Measurements from ENCODE around the gene NPR3. TPM values are rescaled to one million over a fixed set of nuclear protein-coding genes. Genes with fewer than 3 reads are reported as not detected.

Gene NPR3
- total and polyA plus RNA-seq, 4 donors, result 0.70 to 15.4 (median 2.2) TPM

DNA sequence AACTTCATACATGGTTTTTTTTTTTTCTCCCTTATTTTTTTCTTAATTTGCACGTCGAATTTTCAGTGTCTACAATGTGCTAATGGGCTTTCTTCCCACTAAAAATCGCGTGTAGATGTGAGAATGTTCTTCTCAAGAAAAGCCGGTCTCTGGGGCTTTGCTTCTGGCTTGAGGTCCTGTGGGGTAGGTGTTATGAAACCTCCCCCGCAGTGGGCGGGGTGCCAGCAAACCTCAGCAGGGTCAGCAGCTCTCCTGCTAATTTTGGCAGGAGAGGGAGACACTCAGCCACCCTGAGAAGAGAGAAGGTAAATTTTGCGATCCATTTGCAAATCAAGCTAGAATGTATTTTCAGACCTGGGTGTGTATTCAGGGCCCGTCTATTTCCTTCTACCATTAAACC is 59.9 kb downstream of the NPR3 start:
- Histone ChIP-seq H3K27me3 (ENCODE audit: control insufficient read depth in 4 of 4, insufficient read depth in 4 of 4, low read length in 3 of 4) (no peaks in the 10 kb centered on the region), H3K4me1 (ENCODE audit: control insufficient read depth in 4 of 4, insufficient read depth in 4 of 4, low read length in 3 of 4) (no peaks in the 10 kb centered on the region), H3K9ac (ENCODE audit: low read depth in 1 of 2, low read length in 2 of 2) (no peak overlapping the region), H3K27ac (ENCODE audit: low read depth in 1 of 2, low read length in 2 of 2) (no peak overlapping the region), H3K9me3 (ENCODE audit: control insufficient read depth in 4 of 4, low read length in 3 of 4) (no peaks in the 10 kb centered on the region), H3K4me3 (ENCODE audit: low read depth in 1 of 3, low read length in 3 of 3) (no peak overlapping the region), H3K36me3 (ENCODE audit: control insufficient read depth in 4 of 4, insufficient read depth in 3 of 4, low read depth in 1 of 4, low read length in 3 of 4) (no peaks in the 10 kb centered on the region)
- WGBS, result 86% methylated on average over 9 of the region's 9 CpGs
- TF ChIP-seq, protein P1, sequence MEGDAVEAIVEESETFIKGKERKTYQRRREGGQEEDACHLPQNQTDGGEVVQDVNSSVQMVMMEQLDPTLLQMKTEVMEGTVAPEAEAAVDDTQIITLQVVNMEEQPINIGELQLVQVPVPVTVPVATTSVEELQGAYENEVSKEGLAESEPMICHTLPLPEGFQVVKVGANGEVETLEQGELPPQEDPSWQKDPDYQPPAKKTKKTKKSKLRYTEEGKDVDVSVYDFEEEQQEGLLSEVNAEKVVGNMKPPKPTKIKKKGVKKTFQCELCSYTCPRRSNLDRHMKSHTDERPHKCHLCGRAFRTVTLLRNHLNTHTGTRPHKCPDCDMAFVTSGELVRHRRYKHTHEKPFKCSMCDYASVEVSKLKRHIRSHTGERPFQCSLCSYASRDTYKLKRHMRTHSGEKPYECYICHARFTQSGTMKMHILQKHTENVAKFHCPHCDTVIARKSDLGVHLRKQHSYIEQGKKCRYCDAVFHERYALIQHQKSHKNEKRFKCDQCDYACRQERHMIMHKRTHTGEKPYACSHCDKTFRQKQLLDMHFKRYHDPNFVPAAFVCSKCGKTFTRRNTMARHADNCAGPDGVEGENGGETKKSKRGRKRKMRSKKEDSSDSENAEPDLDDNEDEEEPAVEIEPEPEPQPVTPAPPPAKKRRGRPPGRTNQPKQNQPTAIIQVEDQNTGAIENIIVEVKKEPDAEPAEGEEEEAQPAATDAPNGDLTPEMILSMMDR (IDR thresholded peaks at IDR 0.05; ENCODE audit: low read depth, low read length, missing input control), result no peak
- TF ChIP-seq GABPA (IDR thresholded peaks at IDR 0.05 in 1 of 2, conservative IDR thresholded peaks at IDR 0.05 in 1 of 2) (no peak), NR2F2 (IDR thresholded peaks at IDR 0.05) (no peak), TAF1 (conservative IDR thresholded peaks at IDR 0.05) (no peak), HNF4A (conservative IDR thresholded peaks at IDR 0.05) (no peak), SP1 (IDR thresholded peaks at IDR 0.05) (no peak), FOXA2 (IDR thresholded peaks at IDR 0.05) (no peak), JUND (IDR thresholded peaks at IDR 0.05) (no peak), YY1 (IDR thresholded peaks at IDR 0.05) (no peak), RAD21 (IDR thresholded peaks at IDR 0.05) (no peak), EGR1 (IDR thresholded peaks at IDR 0.05; ENCODE audit: low read depth in 2 of 2) (no peak), FOXA1 (IDR thresholded peaks at IDR 0.05) (no peak), HNF4G (IDR thresholded peaks at IDR 0.05) (no peak), RXRA (IDR thresholded peaks at IDR 0.05) (no peak)
- TF ChIP-seq, protein P2, sequence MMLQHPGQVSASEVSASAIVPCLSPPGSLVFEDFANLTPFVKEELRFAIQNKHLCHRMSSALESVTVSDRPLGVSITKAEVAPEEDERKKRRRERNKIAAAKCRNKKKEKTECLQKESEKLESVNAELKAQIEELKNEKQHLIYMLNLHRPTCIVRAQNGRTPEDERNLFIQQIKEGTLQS (IDR thresholded peaks at IDR 0.05), result no peak
- TF ChIP-seq, protein P3, sequence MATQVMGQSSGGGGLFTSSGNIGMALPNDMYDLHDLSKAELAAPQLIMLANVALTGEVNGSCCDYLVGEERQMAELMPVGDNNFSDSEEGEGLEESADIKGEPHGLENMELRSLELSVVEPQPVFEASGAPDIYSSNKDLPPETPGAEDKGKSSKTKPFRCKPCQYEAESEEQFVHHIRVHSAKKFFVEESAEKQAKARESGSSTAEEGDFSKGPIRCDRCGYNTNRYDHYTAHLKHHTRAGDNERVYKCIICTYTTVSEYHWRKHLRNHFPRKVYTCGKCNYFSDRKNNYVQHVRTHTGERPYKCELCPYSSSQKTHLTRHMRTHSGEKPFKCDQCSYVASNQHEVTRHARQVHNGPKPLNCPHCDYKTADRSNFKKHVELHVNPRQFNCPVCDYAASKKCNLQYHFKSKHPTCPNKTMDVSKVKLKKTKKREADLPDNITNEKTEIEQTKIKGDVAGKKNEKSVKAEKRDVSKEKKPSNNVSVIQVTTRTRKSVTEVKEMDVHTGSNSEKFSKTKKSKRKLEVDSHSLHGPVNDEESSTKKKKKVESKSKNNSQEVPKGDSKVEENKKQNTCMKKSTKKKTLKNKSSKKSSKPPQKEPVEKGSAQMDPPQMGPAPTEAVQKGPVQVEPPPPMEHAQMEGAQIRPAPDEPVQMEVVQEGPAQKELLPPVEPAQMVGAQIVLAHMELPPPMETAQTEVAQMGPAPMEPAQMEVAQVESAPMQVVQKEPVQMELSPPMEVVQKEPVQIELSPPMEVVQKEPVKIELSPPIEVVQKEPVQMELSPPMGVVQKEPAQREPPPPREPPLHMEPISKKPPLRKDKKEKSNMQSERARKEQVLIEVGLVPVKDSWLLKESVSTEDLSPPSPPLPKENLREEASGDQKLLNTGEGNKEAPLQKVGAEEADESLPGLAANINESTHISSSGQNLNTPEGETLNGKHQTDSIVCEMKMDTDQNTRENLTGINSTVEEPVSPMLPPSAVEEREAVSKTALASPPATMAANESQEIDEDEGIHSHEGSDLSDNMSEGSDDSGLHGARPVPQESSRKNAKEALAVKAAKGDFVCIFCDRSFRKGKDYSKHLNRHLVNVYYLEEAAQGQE (IDR thresholded peaks at IDR 0.05), result no peak
- TF ChIP-seq, protein P4, sequence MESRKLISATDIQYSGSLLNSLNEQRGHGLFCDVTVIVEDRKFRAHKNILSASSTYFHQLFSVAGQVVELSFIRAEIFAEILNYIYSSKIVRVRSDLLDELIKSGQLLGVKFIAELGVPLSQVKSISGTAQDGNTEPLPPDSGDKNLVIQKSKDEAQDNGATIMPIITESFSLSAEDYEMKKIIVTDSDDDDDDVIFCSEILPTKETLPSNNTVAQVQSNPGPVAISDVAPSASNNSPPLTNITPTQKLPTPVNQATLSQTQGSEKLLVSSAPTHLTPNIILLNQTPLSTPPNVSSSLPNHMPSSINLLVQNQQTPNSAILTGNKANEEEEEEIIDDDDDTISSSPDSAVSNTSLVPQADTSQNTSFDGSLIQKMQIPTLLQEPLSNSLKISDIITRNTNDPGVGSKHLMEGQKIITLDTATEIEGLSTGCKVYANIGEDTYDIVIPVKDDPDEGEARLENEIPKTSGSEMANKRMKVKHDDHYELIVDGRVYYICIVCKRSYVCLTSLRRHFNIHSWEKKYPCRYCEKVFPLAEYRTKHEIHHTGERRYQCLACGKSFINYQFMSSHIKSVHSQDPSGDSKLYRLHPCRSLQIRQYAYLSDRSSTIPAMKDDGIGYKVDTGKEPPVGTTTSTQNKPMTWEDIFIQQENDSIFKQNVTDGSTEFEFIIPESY (IDR thresholded peaks at IDR 0.05), result no peak
- TF ChIP-seq, protein P5, sequence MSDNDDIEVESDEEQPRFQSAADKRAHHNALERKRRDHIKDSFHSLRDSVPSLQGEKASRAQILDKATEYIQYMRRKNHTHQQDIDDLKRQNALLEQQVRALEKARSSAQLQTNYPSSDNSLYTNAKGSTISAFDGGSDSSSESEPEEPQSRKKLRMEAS (IDR thresholded peaks at IDR 0.05), result no peak
- DNase-seq (ENCODE audit: low spot score), result no peak

All from liver (tissue), 9 donors.